ENCODE results near the gene HSPBAP1.
"Not testable (repeated sequence)": the region's sequence is repeated elsewhere in the genome, so short reads cannot be mapped to it uniquely, and the experiment has no call there.

GRCh38 chr3:122732682-122733525, 60.7 kb downstream of the HSPBAP1 start:
- TF ChIP-seq GTF2F1 (IDR thresholded peaks at IDR 0.05; ENCODE audit: low read length); MXI1 (IDR thresholded peaks at IDR 0.05; ENCODE audit: borderline replicate concordance, low read depth, low read length); MYC (CRISPR knock-in tag; IDR thresholded peaks at IDR 0.05; ENCODE audit: borderline replicate concordance); ZNF3 (CRISPR knock-in tag; IDR thresholded peaks at IDR 0.05); HMG20B (CRISPR knock-in tag; conservative IDR thresholded peaks at IDR 0.05); CTCF (CRISPR knock-in tag; IDR thresholded peaks at IDR 0.05): not testable (repeated sequence)

Measured in HepG2 (cell line).